ENCODE measurements around the gene PEPD.
A peak's percentile ranks its signal among the peaks of the same experiment; 100 is the strongest.

The PEPD gene

DNA sequence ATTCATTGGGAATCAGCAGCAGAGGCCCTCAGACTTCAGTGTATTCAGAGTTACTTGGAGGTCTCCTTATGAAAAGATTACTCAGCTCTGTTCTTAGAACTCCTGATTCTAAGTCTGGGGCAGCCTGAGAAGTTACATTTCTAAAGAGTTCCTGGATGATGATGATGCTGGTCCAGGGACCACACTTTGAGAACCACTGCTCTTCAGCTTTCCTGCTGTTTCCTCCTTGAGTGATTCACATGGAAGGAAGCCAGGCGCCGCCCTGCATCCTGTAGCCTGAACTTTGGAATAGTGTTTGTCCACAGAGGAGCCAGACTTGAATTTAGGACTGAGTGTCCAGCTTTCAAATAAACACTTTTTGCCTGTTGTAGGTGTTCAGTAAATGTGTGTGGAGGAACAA lies 145.2 kb downstream of the PEPD start:
- peak; percentile 92 for DNase-seq

DNA sequence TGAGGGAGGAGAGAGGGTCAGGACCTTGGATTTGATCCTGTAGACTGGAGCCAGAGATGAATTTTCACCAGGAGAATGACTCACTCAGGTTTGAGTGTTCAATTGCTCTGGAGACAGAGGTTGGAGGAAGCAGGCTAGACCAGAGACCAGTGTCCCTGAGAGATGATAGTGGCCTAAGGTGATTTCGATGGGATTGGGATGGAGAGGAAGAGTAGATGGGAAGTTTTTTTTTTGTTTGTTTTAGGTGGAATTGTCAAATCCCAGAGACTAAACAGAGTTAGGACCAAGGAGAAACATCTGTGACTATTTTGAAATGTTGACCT lies 145.8 kb downstream of the PEPD start:
- peak; percentile 50 for DNase-seq

DNA sequence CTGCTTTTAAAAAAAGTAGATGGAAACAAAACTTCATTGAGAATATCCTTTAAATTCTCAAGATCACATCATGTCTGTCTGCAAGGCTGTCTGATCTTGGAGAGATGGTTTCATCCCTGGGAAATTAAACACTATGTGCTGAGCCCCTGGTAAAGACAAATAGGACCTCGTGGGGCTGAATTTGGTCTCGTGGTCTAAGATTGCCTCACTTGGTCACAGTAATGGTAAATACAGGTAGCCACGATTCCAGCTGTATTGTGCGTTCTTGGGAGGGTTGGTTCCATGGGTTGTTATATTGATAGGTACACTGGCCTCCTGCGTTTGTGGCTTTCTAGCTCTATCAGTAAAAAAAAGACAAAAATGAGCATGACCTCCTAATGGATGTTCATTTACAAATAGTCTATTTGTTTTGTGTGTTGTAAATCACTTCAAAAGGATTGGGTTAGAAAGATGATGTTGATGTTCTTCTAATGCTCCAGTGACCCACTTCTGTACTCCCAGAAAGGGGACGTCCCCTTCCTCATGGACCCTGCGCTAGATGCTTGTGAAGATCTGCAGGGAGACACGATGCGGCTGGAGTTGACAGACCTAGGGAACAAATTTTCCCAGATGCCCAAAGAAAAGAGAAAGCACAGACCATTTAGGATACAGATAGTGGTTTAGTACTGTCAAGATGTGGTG lies 146.3 kb downstream of the PEPD start:
- DNase-seq = no peak

DNA sequence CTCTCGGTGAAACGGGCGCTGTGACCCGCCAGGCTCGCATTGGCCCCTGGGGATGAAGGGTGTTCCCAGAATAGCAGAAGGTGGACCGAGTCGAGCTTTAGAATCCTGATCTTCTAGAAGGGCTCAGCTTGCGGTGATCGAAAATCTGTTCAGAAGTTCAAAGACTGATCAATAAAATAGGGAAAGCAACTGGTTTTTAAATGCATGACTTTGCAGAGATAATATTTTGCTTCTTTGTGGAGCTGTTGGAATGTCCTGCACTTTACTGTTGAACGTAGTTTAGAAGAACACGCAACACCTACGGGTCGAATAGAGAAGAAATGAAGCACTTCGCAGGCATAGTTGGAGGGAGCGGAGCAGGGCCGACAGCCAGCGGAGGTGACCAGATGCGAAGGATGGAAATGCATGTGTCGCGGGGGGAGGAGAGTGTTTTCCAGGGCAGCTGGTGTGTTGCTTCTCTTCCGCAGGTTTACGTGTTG lies 147.3 kb downstream of the PEPD start:
- DNase-seq = peak; percentile 34

DNA sequence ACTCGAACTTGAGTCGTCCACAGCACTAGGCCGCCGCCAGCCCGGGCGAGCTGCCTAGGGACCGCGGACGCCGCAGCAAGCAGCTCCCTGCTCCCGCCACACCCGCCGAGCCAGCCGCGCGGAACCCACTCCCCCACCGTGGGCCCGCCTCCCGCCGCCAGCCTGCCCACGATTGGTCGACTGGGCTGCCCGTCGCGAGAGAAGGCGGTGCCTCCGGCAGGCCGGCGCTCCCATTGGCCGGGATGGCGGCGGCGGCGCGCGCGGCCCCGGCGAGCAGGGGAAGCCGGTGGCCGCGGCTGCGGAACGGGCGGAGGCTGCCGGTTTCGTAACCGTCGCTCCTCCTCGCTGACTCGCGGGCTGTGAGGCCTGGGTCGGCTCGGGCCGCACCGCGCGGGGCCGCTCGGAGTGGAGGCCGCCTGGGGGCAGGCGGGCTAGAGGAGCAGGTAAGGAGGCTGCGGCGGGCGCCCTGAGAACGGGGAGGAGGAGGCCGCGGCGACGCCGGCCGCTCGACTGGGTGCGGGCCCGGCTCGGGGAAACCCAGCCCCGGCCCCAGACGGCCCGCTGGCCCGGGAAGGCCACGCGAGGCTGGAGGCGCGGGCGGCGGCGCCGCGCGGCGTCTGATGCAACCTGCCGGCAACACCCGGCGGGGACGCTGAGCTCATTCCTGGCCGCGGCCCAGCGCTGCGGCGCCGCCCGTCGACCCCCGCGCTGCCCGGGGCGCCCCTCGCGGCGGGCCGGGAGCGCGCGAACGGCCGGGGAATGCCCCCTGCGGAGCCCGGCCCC lies 147.9 kb downstream of the PEPD start, which contains the start of gene CEBPG:
TSS of gene CEBPG (plus strand) at position 257 of the 783 bp plus-strand sequence. CDS start 5,531 bp downstream, outside the sequence.
- DNase-seq = peak; percentile 93

DNA sequence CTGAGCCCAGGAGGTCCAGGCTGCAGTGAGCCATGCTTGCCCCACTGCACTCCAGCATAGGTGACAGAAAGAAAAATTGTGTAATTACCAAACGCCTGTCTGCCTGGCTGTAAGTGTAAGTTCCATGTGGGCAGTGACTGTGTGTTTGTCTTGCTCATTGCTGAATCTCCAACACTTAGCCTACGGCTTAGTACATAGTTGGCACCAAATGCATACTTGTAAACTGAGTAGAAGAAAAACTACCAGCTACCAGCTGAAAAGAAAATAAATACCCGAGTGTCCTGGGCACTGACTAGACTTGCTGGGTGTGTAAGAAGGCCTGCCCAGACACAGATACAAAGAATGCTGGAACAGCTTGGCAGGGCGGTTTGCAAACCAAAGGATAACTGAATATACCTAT lies 150.8 kb downstream of the PEPD start:
- no peak for DNase-seq

DNA sequence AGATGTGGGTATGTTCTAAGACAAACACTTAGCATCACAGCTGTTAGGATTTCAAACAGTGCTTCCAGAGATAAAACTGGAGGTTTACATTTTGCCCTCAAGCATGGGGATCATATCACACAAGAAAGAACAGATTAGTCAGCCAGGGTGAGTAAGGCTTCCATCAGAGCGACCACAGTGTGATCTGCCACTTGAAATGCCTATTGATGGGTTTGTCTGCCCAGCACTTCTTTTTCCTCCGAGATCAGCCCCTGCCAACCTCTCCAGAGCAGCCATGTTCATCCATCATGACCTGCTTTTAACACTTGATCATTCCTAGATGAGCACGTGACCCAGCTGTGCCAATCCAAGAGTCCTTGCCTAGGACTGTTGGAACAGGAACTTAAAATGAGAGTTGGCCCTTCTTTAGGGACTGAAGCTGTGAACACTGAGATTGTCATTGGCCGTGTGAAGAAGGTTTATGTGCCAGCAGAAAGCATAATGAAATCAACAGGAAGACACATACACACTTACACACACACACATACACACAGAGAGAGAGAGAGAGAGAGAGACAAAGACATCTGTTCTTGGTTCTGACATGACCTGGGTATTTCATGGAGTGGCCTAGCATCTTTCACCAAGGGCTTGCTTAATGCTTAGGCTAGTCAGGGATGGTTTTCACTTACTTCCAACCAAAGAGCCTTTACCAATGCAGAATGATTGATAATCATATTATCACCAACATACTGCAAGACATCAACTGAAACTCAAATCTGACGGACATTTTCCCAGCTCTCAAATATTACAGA lies 153.3 kb downstream of the PEPD start:
- DNase-seq = peak; percentile 35

DNA sequence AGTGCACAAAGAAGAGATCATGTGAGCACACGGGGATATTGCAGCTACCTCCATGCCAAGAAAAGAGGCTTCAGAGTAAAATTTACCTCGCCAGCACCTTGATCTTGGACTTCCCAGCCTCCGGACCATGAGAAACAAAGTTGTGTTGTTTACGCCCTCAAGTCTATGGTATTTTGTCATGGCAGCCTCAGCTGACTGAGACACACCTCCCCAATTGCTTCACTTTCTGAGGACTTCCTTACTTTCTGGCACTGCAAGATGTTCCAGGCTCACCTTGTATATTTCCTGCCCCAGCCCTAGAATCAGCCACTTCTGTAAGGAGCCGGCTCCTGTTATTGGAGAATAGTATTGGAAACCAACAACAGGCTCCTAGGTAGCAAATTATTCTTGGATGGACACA lies 154.7 kb downstream of the PEPD start:
- no peak for DNase-seq

DNA sequence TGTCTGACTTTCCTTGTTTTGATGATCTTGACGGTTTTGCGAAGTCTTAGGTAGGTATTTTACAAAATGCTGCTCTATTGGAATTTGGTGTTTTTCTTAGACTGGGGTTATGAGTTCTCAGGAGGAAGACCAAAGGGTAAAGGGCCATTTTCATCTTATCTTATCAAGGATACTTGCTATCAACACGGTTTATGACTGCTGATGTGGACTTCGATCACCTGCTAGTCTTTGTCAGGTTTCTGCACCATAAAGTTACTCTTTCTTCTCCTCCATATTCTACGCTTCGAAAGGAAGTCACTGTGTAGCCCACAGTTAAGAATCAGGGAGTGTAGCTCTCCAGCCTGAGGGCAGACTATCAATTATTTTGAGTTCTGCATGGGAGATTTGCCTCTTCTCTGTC lies 155.5 kb downstream of the PEPD start:
- no peak for DNase-seq

DNA sequence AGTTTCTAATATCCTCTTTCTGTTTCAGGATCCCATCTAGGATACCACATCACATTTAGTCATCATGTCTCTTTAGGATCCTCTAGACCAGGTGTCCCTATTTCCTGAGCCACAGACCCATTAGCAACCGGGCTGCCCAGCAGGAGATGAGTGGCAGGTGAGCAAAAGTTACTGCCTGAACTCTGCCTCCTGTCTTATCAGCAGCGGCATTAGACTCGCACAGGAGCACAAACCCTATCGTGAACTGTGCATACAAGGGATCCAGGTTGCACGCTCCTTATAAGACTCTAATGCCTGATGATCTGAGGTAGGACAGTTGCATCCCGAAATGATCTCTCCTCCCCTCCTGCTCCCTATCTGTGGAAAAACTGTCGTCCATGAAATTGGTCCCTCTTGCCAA lies 155.9 kb downstream of the PEPD start:
- no peak for DNase-seq

DNA sequence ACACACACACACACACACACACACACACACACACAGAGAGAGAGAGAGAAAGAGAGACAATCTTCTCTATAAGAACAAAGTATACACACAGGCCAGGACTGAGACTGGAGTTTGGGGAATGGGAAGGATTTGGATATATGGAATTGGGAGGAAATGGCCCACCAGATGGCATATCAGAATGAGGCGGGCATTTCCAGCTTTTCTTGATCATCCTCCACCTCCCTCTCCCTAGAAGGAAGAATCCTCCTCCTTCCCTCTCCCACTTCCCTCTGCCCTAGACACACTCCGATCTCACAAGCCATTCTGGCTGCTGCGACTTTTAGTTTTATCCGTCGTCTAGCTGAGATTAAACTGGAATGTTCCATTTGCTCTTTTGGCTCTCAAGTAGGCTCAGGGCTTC lies 158.1 kb downstream of the PEPD start:
- DNase-seq = no peak

DNA sequence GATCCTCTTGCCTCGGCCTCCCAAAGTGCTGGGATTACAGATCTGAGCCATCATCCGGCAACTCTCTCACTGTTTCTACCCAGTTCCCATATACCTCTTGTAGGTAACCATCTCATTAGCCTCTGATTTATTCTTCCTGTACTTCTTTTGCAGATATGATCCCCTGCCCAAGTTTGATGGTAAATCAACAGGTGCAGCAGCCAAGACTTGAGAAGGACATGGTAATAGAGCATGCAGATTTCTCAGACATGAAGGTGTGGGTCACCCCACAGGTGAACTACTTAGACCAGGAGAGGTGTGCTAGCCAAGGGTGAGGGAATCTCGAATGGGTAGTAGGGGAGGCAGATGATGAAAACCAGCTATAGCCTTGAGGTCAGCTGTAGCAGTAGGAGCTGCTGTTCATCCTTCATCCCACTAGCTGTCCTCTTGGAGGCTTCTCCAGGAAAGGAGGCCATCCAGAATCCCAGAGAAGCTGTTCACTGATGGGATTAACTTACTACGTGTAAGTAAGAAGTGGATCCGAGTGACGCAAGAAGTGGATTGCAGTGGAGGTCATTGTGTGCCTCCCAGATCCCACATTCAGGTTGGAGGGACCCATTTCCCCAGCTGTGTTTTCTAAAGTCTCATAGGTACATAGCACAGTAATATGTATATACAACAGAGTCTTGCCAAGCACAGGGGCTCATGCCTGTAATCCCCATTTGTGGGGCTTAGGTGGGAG lies 158.9 kb downstream of the PEPD start:
- DNase-seq = no peak

DNA sequence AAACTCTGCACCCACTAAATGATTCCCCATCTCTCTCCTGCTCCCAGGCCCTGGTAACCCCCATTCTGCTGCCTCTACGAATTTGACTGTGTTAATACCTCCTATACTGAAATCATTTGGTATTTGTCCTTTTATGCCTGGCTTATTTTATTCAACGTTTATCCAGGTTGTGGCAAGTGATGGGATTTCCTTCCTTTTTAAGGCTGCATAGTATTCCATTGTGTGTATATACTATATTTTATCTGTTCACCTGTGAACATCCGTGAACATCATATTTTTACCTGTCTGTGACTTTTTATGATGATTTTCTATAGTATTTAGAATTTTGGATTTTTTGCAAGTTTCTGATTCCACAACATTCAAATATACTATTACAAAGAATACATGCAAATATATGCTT lies 162.0 kb downstream of the PEPD start:
- DNase-seq = no peak

DNA sequence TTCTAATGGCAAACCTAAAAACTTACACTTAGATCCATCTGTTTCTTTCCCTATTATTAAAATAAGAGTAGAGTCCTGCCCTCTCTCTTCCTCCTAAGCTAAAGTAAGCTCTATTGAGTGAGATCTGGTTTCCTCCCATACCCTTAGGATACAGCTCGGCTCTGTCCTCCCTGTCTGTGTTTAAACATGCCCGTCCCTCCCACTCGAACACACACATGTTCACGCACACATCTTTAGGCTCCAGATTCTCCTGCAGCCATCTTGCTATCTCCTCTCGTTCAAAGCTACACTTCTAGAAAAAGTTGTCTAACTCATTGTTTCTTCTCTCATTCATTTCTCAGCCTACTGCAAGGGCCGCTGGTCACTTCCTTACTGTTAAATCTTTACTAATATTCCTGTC lies 163.2 kb downstream of the PEPD start:
- DNase-seq = no peak

DNA sequence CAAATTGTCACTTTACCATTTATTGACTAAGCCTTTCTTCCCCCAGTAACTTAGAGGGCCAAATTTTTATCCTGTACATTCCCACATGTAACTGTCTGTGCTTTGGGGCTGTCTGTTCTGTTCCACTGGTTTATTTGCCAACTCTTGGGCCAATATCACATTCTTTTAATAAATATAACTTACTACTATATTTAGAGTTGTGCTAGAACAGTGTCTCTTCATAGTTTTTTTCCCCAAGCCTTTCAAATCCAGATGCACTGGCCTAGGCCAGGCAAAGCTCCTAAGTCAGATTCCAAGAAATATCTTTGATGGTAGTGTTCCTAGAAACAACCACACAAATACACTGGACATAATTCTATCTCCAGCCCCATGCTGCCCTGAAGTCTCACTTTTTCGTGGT lies 164.0 kb downstream of the PEPD start:
- DNase-seq = no peak

DNA sequence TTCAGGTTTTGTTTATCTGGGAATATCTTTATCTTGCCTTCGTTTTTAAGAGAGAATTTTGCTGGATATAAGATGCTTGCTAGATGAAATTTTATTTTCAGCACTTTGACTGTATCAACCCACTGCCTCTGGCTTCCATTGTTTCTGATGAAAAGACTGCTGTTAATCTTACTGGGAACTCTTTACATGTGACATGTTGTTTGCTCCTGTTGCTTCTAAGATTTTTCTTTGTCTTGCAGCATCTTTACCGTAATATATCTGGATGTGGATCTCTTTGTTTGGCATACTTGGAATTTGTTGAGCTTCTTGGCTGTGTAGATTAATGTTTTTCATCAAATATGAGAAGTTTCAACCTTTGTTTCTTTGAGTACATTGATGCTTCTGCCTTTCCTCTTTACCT lies 166.1 kb downstream of the PEPD start:
- no peak for DNase-seq

DNA sequence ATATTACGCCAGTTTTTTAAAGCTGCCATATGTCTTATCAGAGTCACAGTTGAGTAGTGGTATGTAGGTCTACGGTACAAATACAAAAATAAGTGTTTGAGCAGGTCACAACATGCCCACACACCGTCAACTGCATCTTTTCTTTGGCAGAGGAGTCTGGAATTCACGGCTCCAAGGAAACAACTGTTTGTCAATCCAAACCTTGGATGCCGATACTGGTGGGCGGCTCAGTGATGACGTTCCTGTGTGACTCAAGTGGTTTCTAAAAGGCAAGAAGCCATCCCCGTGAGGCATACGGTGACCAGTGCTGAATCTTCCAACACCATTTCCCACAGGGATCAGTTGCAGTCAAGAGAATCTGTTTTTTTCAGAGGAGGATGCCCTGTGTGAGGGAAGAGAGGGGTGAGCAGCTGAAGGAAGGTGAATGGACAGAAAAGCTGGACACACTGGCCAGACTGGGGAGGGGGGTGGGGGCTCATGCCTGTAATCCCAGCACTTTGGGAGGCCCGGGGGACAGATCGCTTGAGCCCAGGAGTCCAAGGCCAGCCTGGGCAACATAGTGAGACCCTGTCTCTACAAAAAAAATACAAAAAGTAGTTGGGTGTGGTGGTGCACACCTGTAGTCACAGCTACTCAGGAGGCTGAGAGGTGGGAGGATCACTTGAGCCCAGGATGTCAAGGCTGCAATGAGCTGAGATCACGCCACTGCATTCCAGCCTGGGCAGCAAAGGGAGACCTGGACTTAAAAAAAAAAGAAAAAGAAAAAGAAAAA lies 170.9 kb downstream of the PEPD start:
- DNase-seq = peak; percentile 34

DNA sequence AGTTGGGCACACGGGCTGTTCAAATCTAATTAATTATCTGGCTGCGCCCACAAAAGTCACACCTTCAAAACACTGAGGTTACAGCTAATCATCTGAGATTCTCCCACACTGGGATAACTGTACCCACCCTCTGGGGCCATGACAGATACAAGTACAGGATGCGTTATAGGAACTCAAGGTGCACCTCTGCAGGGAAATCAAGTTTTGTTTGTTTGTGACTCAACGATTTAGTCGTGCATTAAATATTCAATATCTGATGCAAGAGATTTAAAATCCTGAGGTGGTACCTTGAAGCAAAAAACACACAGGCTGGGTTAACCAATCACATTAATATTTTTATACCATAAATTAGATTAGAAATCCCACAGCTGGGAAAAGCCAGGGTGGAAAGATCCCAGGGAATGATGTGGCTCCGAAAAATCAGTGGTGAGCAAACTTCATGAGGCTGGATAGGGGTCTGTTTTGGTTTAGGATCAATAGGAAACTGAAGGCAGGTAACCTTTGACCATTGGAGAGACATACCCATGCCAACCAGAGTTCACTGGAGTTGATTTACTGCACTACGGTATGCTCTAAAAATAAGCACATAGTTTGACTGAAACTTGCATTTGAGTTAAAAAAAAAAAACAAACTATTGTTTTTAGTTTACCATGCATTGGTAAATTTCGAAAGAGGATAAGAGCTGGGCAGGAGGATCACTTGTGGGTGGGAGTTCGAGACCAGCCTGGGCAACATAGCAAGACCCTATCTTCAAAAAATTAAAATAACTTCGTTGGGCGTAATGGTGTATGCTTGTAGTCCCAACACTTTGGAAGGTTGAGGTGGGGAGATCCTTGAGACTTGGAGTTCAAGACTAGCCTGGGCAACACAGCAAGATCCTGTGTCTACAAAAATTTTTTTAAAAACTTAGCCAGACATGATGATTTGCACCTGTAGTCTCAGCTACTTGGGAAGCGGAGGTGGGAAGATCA lies 172.0 kb downstream of the PEPD start:
- no peak for DNase-seq

DNA sequence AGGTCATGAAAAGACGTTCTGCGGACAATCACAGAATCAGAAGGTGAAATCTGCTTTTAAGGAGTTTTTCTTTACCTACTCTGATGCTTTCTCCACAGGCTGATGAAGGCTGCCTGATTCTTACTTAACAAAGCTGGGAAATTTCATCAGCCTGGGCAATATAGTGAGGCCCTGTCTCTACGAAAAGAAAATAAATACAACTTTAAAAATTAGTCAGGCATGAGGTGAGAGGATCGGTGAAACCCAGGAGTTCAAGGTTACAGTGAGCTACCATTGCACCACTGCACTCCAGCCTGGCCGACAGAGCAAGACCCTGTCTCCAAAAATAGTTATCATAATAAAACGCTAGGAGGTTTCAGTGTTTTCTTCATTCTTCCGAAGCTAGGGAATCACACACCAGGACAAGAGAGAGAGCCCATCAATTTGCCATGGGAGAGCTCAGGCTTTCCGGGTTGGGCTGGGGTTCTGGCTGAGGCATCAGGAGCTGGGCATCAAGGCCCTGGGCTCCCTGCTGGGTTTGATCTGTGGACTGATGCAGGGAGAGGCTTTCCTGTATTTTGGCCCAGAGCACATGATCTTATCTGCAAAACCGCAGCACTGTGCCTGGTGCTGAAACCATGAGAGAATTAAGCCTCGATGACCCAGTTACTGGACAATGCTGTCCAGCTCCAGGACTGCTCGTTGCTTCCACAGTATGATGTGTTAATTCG lies 173.1 kb downstream of the PEPD start:
- DNase-seq = peak; percentile 1

DNA sequence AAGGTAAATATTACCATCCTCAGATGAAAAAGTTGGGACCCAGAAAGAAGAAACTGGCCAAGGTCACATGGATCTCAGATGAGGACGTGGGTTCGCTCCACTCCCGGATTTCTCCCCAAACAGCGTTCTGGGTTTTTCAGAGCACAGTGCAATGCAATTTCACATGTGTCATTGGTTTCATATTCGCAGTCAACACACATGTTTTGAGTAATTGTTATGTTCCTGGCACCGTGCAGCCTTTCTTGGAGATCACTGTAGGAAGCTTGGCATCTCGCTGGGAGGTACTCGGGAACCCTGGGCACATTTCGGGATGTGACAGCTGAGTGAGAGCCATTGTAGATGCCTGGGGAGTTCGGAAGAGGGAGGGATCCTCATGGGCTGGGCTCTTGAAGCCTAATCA lies 174.3 kb downstream of the PEPD start:
- DNase-seq = no peak
